T-helper 1 cell treated with Interleukin-12 subunit alpha and Interleukin-12 subunit beta and Interleukin-4 antibody, amounts not matched to agents 30 μg/mL and 1 μg/mL, for 36 hours (primary cell): Measurements from ENCODE around the gene SLX9.

Experiments used
- H3K27ac Mint-ChIP-seq: one replicate; pipeline ENCODE4 v1.8.0; 2021; ENCODE audit warnings: mild to moderate bottlenecking, mixed read lengths
- H3K27me3 Mint-ChIP-seq: one replicate; pipeline ENCODE4 v1.8.0; 2021; ENCODE audit warnings: low read depth, mixed read lengths
- H3K36me3 Mint-ChIP-seq: one replicate; pipeline ENCODE4 v1.8.0; 2021; ENCODE audit warnings: low read depth, mixed read lengths
- H3K4me1 Mint-ChIP-seq: one replicate; pipeline ENCODE4 v1.8.0; 2021; ENCODE audit warnings: low read depth, mixed read lengths
- H3K4me3 Mint-ChIP-seq: one replicate; pipeline ENCODE4 v1.8.0; 2021; ENCODE audit warnings: mild to moderate bottlenecking, moderate library complexity, mixed read lengths
- H3K9me3 Mint-ChIP-seq: one replicate; pipeline ENCODE4 v1.8.0; 2021; ENCODE audit warnings: mixed read lengths

The SLX9 gene

GRCh38 chr21:44938772-44939531 lies 877 bp upstream of the SLX9 start:
- H3K4me1 Mint-ChIP-seq: peaks cover 31% of the 10 kb centered on the region
- peaks cover 16% of the 10 kb centered on the region for H3K36me3 Mint-ChIP-seq

DNA sequence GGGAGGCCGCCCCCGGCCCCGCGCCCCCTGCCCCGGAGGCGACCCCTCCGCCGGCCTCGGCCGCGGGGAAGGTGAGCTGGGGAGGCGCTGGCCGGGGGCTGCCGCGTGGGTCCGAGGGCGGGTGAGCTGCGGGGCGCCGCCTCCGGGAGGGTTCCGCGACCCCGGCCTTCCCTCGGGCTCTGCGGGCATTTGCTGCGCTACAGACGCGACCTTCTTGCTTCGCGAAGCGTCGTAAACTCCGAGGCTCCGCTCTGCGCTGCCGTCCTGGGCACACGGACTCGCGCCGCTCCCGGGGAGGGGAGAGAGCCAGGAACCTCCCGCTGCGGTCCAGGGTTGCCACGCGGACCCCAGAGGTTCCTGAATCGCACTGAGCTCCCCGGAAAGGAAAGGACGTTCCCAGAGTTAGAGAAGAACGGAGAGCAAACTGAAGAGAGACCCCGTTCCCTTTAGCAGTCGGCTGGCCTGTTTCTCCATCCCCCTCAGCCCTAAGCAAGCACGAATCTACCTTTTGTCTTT lies 345 bp downstream of the SLX9 start:
- Mint-ChIP-seq H3K9me3 (no peaks in the 10 kb centered on the region), H3K4me1 (peaks cover 31% of the 10 kb centered on the region), H3K36me3 (peaks cover 23% of the 10 kb centered on the region), H3K4me3 (peak overlapping the region; percentile 90), H3K27ac (peak overlapping the region; percentile 64), H3K27me3 (no peaks in the 10 kb centered on the region)

More at GRCh38 chr21:44938772-44939531, 877 bp upstream of the SLX9 start:
- Mint-ChIP-seq H3K4me3 (peak overlapping the region; percentile 83), H3K27me3 (no peaks in the 10 kb centered on the region), H3K9me3 (no peaks in the 10 kb centered on the region), H3K27ac (peak overlapping the region; percentile 52)

GRCh38 chr21:44941567-44941966 lies 1.7 kb downstream of the SLX9 start:
- no peaks in the 10 kb centered on the region for H3K9me3 Mint-ChIP-seq
- H3K27me3 Mint-ChIP-seq: no peaks in the 10 kb centered on the region
- H3K36me3 Mint-ChIP-seq: peaks cover 30% of the 10 kb centered on the region
- H3K27ac Mint-ChIP-seq: peak overlapping the region; percentile 37
- peaks cover 31% of the 10 kb centered on the region for H3K4me1 Mint-ChIP-seq
- H3K4me3 Mint-ChIP-seq: peak overlapping the region; percentile 90

DNA sequence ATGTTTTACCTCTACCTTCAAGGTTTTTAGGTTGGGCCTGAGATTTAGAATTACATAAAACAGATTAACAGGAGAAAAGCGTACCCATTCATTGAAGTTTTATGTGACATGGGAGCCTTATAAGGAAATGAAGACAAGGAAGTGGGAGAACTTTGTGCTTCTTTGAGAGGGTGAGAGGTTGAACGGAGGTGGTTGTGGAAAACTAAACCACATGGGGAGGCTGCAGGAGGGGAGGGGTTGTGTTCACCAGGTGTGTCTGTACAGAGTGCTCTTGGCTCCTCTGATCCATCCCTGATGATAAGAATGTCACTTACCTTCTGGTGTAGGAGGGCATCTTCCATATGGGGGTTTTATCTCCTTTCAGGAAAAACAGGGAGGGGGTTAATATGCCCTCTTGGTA lies 2.7 kb downstream of the SLX9 start:
- Mint-ChIP-seq H3K4me3 (peak overlapping the region; percentile 80), H3K4me1 (peaks cover 31% of the 10 kb centered on the region), H3K27ac (peak overlapping the region; percentile 19), H3K9me3 (no peaks in the 10 kb centered on the region), H3K36me3 (peaks cover 30% of the 10 kb centered on the region), H3K27me3 (no peaks in the 10 kb centered on the region)

DNA sequence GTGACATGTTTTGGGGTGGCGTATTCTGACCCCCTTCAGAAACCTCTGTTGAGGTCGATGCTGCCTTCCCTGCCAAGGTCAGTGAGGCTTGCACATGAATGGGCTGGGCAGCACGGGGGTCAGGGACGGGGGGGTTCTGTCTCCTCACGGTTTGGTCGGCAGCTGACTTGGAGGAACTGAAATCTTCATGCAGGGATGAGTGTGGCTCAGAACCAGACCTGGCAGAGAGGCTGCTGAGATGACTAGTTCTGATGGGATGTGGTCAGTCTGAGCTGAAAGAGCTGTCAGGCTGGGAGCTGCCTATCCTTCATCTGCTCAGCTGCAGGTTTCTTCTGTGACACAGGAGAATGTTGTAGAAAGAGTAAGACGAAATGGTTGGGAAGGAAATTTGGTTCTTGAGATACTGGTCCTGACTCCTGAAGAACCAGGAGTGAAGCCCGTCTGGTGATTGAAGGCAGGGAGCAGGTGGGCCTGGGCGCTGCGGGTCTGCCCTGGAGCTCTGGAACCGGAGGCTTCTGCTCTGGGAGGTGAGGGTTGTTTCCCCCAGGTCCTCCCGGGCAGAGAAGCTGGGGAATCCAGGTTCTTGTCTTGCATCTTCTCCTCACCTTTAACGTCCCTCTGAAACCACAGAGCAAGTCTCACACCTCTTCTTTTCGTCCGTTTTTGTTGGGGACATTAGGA lies 3.3 kb downstream of the SLX9 start:
- no peaks in the 10 kb centered on the region for H3K9me3 Mint-ChIP-seq
- peaks cover 31% of the 10 kb centered on the region for H3K4me1 Mint-ChIP-seq
- no peaks in the 10 kb centered on the region for H3K27me3 Mint-ChIP-seq
- H3K27ac Mint-ChIP-seq: no peak overlapping the region
- H3K36me3 Mint-ChIP-seq: peaks cover 30% of the 10 kb centered on the region
- peak overlapping the region; percentile 34 for H3K4me3 Mint-ChIP-seq

DNA sequence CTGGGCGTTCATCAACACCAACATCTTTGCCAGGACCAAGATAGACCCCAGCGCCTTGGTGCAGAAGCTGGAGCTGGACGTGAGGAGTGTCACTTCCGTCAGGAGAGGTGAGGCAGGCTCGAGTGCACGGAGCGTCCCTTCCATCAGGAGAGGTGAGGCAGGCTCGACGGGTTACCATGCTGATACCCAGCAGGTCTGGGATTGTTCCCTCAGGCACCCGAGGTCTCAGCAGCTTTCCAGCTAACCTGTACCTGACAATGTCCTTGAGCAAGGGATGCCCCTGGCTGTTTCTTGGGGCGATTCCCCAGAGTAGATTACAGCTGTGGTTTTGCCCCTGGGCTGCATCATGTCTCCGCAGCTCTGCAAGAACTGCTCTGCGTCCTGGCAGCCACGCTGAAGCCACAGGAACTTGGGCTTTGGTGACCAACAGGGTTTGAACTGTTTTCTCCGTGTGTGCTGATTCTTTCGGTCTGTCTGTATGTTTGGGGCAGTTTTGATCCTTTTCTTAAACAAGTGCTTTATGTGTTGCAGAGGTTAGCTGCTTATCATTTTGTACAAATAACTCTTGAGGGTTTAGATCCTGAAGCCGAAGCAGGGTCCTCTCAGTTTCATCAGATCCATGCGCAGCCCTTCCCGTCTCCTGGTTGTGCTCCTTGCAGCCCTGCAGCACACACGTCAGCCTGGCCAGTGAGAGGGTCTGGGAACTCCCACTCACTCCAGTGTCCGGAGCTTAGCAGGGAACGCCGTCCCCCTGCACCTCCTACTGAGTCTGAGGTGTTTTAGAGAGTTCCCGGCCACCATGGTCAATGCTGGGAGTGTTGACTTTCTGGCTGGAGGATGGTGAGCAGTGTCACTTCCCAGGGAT lies 4.1 kb downstream of the SLX9 start:
- H3K27me3 Mint-ChIP-seq: no peaks in the 10 kb centered on the region
- no peak overlapping the region for H3K27ac Mint-ChIP-seq
- peaks cover 31% of the 10 kb centered on the region for H3K4me1 Mint-ChIP-seq
- peaks cover 30% of the 10 kb centered on the region for H3K36me3 Mint-ChIP-seq
- peak overlapping the region; percentile 34 for H3K4me3 Mint-ChIP-seq
- no peaks in the 10 kb centered on the region for H3K9me3 Mint-ChIP-seq

DNA sequence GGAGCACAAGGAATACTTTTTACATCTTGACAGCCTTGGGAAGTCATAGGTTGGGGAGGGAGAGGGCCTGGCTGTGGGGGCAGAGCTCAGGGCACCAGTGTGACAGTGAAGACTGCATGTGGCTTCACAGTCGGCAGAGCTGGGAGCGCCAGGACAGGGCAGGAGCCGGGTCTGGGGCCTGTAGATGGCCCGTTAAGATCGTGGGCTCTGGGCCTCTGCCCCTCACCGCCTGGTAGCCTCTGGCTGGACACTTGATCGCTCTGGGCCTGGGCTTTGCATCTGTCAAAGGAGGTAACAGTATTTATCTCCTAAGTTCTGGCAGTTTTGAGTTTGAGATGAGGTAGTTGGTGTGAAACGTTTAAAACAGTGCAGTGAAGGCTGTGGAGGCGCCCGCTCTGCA lies 4.8 kb downstream of the SLX9 start:
- Mint-ChIP-seq H3K27ac (no peak overlapping the region), H3K27me3 (no peaks in the 10 kb centered on the region), H3K36me3 (peaks cover 30% of the 10 kb centered on the region), H3K4me3 (no peak overlapping the region), H3K9me3 (no peaks in the 10 kb centered on the region), H3K4me1 (peaks cover 30% of the 10 kb centered on the region)

DNA sequence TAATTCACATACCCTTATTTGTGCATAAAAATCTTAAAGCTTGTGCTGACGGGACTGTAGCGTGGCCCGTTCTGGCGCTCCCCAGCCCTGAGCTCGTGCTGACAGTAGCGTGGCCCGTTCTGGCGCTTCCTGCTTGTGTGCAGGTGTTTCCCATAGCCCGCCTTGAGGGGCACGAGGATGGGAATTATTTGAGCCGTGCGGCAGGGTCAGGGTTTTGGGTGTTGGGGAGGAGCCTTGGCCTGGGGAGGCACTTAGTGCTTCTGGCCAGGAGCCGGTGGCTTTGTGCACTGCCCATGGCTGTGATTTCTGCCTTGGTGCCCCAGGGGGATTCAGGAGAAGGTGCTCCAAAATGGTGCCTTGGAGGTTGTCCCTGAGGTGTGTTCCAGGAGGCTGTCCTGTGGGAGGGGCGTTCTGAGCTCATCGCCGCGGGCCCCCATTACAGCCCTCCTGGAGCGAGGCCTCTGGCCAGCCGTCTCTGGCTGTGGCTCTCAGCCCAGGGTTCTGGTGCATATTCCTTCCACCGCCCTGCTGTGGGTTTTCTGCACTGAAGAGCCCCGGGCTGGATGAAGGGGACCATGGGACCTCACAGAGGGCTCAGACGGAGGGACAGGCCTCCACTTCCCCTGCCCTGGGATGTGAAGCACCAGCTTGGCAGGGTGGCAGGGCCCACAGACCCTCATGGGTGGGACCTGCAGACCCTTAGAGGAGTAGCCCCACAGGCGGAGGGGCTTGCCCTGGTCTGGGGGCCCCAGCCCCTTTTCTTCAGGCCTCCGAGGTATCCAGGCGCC lies 6.6 kb downstream of the SLX9 start:
- Mint-ChIP-seq H3K9me3 (no peaks in the 10 kb centered on the region), H3K4me1 (peaks cover 22% of the 10 kb centered on the region), H3K27me3 (no peaks in the 10 kb centered on the region), H3K4me3 (no peak overlapping the region), H3K36me3 (peaks cover 25% of the 10 kb centered on the region), H3K27ac (no peak overlapping the region)

DNA sequence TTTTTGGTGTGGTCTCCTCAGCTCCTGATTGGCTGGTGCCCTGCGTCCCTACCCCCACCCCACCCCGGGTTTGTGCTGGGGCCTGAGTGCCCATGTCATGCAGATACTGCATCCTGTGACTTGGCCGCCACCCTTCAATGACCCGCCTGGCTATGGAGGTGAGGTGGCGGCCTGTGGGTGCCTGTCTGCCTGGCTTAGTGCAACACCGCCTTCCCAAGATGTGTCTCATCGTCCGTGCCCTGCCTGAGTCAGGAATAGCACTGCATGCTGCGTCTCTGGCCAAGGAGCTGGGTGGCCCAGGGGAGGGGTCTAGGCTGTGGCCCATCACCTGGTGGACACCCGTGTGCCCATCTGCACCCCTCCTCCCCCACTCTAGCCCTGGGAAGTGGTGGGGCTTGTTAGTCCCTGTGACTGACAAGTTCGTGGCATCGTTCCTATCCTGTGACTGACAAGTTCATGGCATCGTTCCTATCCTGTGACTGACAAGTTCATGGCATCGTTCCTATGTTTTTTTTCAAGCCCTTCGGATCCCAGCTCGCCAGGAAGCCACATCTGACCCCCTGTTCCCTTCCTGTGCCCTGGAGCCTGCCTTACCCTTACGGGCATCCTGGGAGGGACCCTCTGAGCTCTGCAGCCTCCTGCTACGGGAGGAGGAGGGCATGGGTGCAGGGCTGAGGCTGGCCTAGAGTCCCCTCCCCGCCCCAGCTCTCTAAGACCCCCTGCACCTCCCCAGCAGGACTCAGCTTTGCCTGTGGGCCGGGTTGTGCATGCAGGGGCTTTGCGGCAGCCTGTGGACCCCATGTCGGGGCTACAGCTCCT lies 7.5 kb downstream of the SLX9 start:
- Mint-ChIP-seq H3K27me3 (no peaks in the 10 kb centered on the region), H3K36me3 (peaks cover 20% of the 10 kb centered on the region), H3K9me3 (no peaks in the 10 kb centered on the region), H3K4me1 (peaks cover 13% of the 10 kb centered on the region), H3K27ac (no peak overlapping the region), H3K4me3 (no peak overlapping the region)

DNA sequence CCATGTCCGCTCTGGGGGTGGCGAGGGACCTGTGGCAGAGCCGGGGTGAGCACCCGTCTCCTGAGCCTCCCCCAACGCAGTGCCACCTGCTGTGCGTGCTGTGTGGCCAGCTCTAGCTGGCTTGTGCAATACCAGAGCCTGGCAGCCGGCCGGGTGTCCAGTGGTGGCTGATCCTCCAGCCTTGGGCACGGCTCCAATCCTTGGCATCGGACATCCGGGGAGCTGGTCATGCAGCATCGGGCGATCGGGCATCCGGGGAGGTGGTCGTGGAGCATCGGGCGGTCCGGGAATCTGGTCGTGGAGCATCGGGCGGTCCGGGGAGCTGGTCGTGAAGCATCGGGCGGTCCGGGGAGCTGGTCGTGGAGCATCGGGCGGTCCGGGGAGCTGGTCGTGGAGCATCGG lies 8.1 kb downstream of the SLX9 start:
- Mint-ChIP-seq H3K9me3 (no peaks in the 10 kb centered on the region), H3K27me3 (no peaks in the 10 kb centered on the region), H3K4me3 (no peak overlapping the region), H3K27ac (no peak overlapping the region), H3K4me1 (peaks cover 7% of the 10 kb centered on the region), H3K36me3 (peaks cover 17% of the 10 kb centered on the region)

DNA sequence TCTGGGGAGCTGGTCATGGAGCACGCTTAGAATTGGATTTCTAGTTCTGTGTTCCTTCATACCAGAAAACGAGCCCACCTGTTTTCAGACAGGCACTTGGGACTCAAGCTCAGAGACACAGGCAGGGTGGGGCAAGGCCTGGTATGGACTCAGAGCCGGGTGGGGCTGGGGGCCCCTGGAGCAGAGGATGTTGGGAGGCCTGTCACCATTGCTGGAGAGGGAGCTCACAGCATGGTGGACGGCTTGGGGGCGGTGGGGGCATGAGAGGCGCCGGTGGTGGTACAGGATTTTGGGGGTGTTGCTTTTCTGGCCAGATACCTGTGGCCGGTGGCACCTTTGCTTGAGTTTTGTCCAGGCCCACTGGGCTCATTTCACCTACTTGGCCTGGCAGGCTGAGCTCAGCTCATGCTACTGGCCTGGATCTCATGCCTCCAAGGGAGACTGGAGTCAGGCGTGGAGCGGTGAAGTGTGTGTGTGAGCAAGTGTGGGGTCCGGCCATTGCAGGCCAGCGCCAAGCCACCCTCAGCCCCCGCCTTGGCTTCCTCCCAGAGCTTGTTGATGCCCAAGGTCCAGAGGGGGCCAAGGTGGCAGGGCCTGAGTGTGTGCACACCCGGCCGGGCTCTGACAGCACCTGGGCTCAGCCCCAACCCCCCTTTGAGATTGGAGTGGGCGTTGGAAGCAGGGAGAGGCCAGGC lies 8.7 kb downstream of the SLX9 start:
- Mint-ChIP-seq H3K27ac (no peak overlapping the region), H3K36me3 (peaks cover 16% of the 10 kb centered on the region), H3K4me1 (peaks cover 3% of the 10 kb centered on the region), H3K9me3 (no peaks in the 10 kb centered on the region), H3K4me3 (no peak overlapping the region), H3K27me3 (no peaks in the 10 kb centered on the region)

GRCh38 chr21:44949161-44949778 lies 9.4 kb downstream of the SLX9 start:
- Mint-ChIP-seq H3K36me3 (peaks cover 11% of the 10 kb centered on the region), H3K4me1 (peaks cover 3% of the 10 kb centered on the region), H3K27ac (no peak overlapping the region), H3K4me3 (no peak overlapping the region), H3K9me3 (no peaks in the 10 kb centered on the region), H3K27me3 (no peaks in the 10 kb centered on the region)
